ENCODE results near the gene ALPP.
"Not testable (repeated sequence)": the region's sequence is repeated elsewhere in the genome, so short reads cannot be mapped to it uniquely, and the experiment has no call there.

Gene ALPP

DNA sequence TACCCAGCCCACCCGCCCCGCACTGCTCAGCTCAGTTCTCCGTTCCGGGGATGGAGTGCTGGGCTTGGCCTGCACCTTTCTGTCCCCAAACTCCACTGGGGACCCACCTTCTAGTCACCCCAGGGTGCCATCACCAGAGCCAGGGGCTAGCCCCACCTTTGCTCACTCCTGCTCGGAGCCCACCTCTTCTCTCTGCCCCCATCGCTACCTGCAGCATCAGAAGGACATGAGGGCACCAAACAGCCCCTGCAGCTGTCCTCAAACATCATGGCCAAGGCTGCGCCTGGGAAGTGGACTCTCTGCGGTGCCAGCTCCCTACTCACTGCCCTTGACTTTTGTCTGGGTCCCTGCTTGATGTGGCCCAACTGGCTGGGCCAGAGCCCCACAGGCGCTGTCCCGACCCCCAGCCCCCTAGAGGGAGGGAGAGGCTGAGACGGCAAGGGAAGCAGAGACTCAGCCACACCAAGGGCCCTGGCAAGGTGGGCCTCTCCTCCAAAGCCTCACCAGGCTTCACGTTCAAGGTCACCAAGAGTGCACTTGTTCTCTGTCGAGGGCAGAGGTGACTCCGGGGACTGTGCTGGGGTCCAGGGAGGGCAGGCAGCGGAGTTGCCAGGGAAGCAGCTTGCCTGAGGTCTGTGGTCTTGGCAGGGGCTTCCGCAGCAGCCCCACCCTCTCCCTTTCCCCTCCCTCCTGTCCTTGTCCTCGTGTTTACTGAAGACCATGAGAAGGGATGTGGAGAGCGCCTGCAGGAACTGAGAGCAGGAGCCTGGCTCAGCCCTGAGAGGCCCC, 13.6 kb upstream of the ALPP start:
- not testable (repeated sequence) for DNase-seq

- DNase-seq: no peak
Measured at GRCh38 chr2:232365621-232366321, 12.8 kb upstream of the ALPP start.

DNA sequence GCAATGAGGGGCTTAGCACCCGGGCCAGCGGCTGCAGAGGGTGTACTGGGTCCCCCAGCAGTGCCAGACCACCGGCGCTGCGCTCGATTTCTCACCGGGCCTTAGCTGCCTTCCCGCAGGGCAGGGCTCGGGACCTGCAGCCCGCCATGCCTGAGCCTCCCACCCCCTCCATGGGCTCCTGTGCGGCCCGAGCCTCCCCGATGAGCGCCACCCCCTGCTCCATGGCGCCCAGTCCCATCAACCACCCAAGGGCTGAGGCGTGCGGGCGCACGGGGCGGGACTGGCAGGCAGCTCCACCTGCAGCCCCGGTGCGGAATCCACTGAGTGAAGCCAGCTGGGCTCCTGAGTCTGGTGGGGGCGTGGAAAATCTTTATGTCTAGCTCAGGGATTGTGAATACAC, 12.1 kb upstream of the ALPP start:
- DNase-seq: not testable (repeated sequence)

DNA sequence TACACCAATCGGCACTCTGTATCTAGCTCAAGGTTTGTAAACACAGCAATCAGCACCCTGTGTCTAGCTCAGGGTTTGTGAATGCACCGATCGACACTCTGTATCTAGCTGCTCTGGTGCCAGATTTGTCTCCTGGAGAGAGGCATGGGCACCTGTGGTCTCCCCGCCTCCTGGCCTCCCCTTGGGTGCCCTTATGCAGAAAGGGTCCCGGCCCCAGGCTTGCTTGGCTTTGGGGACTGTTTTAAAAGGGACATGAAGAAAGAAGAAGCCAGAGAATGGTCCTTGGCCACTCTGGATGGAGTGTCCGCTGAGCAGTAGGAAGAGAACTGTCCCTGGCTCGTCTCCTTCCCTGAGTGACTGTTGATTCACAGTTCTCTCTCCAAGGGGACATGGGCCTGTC, 11.5 kb upstream of the ALPP start:
- DNase-seq: no peak

DNA sequence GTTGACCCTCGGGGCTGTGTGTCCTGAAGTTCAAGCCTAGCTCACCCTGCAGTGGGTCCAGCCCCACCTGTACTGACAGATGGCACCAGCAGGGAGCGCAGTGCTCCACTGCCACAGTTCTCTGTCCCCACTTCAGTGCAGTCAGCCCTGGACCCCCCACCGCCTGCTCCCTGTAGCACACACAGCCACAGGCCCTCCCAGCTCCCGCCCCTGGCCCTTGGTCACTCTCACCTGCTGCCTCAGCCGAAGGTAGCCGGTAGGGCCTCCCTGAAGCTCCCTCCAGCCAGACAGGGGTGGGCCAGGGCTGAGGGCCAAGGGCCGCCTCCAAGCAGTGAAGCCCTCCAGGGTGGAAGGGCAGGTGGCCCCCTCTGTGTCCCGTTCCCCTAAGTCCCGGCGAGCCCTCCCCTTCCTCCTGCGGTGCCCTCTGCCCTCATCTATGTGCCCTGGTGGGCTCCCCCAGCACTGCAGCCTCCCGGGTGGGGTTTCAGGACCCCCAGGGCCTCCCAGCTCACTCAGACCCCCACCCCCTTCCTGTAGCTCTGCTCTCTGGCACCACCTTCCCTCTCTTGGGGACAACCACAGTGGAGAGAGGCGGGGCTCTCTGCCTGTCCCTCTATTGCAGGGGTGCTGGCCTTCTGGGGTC, 10.8 kb upstream of the ALPP start:
- DNase-seq: no peak

DNA sequence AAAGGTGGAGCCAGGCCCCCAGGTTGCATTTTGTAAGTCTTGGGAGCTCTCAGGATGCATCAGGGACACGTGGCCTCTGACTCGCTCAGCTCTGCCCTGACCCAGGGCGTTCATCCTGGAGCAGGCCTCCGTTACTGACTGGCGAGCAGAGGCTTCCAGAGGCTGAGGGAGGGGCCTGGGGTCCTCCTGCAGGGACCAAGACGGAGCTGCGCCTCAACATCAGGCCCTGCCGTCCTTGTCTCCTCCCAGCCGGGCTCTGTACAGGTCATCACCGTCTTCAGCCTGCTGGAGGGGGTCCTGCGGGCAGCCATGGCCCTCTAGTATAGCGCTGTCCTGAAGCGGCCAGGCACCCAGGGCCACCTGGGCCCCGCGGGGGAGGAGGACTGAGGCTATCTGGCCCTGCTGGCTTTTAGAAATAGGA, 10.2 kb upstream of the ALPP start:
- no peak for DNase-seq

- DNase-seq: no peak
Measured at GRCh38 chr2:232369126-232369951, 9.2 kb upstream of the ALPP start.

DNA sequence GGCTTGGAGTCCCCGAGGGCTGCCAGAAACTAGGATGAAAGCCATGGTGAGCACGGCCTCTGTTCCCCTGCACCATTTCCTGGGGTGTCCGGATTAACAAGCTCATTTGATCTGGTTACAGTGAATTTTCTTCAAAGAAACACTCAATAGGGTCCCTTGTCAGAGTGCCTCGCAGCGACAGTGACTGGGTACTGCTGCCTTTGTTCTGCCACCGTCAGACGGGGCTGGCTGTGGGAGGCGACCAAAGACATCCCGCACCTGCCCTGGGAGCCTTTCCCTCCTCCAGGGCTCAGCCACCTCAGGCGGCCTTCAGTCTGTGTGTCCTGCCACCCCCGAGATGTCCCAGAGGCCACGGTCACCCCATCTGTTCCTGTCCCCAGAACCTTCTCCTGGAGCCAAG, 8.5 kb upstream of the ALPP start:
- not testable (repeated sequence) for DNase-seq

- no peak for DNase-seq
Measured at GRCh38 chr2:232372231-232373208, 6.0 kb upstream of the ALPP start.

- no peak for DNase-seq
Measured at GRCh38 chr2:232374356-232374755, 4.2 kb upstream of the ALPP start.

- DNase-seq: no peak
Measured at GRCh38 chr2:232375164-232375563, 3.4 kb upstream of the ALPP start.

- no peak for DNase-seq
Measured at GRCh38 chr2:232376260-232376659, 2.3 kb upstream of the ALPP start.

GRCh38 chr2:232376713-232377112, 1.8 kb upstream of the ALPP start:
- DNase-seq: no peak

GRCh38 chr2:232377319-232377718, 1.2 kb upstream of the ALPP start:
- DNase-seq: no peak

DNA sequence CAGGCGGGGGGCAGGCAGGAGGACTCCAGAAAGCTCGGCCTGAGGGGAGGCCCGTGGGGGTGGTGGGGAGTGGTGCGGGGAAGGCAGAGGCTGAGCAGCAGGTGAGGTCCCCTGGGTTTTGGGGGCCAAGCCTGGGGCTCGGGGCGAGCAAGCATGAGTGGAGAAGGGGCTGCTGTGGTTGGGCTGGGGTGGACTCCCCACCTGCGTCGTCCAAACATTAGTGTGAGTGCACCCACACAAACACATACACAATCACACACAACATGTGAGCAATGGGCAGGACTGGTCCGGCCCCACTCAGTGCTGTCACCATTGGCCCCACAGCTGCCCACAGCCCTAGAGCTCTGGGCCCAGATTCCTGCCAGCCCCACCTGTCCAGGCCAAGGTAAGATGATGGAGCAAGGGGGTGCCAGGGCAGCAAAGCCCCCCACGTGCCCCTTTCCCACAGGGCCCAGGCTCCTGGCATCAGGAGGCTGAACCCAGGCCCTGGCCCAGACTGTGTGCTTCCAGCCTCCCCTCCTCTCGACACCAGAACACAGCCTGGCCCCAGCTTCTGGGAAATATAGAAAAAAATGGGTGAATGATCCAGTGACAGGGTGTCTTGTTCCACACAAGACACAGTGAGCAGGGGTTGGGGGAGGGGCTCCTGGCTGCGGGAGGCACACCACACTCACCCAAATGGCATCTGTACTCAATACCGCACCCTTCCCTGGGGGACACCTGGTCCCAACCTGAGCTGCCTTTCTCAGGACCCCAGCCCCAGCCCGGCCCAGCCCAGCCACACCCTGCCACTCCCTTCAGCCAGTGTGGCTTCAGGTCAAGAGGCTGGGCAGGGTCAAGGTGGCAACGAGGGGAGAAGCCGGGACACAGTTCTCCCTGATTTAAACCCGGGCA, 463 bp upstream of the ALPP start:
- no peak for DNase-seq

DNA sequence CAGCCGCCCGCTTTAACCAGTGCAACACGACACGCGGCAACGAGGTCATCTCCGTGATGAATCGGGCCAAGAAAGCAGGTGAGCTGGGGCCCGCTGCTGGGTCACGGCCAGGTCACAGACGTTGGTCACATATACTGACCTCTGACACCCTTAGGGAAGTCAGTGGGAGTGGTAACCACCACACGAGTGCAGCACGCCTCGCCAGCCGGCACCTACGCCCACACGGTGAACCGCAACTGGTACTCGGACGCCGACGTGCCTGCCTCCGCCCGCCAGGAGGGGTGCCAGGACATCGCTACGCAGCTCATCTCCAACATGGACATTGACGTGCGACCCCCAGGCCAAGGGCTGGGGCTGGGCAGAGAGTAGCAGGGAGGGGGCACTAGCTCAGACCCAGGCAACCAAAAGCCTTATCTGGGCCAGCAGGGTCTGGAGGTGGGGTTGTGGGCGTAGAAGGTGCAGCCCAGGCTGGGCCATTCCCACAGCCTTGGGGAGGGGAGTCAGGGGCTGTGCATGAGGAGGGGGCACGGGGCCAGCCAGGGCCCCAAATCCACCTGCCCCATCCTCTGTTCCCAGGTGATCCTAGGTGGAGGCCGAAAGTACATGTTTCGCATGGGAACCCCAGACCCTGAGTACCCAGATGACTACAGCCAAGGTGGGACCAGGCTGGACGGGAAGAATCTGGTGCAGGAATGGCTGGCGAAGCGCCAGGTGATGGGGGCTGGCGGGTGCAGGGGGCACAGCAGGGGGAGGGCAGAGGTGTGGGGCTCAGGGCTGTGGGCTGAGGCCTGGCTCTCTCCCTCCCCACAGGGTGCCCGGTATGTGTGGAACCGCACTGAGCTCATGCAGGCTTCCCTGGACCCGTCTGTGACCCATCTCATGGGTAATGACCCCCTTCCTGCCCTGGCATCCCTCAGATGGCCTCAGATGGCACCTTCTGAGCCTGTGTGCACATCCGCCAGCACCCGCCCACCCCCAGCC, 1.3 kb downstream of the ALPP start:
- not testable (repeated sequence) for DNase-seq

DNA sequence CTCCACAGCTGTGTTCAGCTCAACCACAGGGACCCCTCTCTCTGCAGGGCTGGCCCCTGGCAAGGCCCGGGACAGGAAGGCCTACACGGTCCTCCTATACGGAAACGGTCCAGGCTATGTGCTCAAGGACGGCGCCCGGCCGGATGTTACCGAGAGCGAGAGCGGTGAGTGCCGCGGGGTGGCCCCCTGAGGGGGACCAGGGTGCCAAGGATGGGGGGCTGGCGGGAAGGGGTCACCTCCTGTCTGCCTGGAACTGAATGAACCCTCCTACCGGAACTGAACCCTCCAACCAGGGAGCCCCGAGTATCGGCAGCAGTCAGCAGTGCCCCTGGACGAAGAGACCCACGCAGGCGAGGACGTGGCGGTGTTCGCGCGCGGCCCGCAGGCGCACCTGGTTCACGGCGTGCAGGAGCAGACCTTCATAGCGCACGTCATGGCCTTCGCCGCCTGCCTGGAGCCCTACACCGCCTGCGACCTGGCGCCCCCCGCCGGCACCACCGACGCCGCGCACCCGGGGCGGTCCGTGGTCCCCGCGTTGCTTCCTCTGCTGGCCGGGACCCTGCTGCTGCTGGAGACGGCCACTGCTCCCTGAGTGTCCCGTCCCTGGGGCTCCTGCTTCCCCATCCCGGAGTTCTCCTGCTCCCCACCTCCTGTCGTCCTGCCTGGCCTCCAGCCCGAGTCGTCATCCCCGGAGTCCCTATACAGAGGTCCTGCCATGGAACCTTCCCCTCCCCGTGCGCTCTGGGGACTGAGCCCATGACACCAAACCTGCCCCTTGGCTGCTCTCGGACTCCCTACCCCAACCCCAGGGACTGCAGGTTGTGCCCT, 2.9 kb downstream of the ALPP start:
- DNase-seq: not testable (repeated sequence)
